ENCODE measurements around the gene KRT24.

KRT24 gene

GRCh38 chr17:40707745-40708144 lies 4.2 kb upstream of the KRT24 start:
- TF ChIP-seq POLR2A (IDR thresholded peaks at IDR 0.05; ENCODE audit: low read depth, low read length), result no peak
- no peak for FAIRE-seq
- DNase-seq (ENCODE audit: insufficient read length, low spot score), result no peak

GRCh38 chr17:40705584-40705983 lies 2.0 kb upstream of the KRT24 start:
- DNase-seq (ENCODE audit: insufficient read length, low spot score) (no peak), FAIRE-seq (no peak)
- no peak for TF ChIP-seq POLR2A (IDR thresholded peaks at IDR 0.05; ENCODE audit: low read depth, low read length)

- no peak for FAIRE-seq
- no peak for DNase-seq (ENCODE audit: insufficient read length, low spot score)
- TF ChIP-seq POLR2A (IDR thresholded peaks at IDR 0.05; ENCODE audit: low read depth, low read length), result no peak
These were observed 1.3 kb downstream of the KRT24 start for GRCh38 chr17:40702271-40702670.

GRCh38 chr17:40699853-40700252 lies 3.7 kb downstream of the KRT24 start:
- DNase-seq (ENCODE audit: insufficient read length, low spot score) (no peak), FAIRE-seq (no peak)
- no peak for TF ChIP-seq POLR2A (IDR thresholded peaks at IDR 0.05; ENCODE audit: low read depth, low read length)

GRCh38 chr17:40699371-40699770 lies 4.2 kb downstream of the KRT24 start:
- no peak for TF ChIP-seq POLR2A (IDR thresholded peaks at IDR 0.05; ENCODE audit: low read depth, low read length)
- no peak for FAIRE-seq

GRCh38 chr17:40697297-40697696 lies 6.3 kb downstream of the KRT24 start:
- no peak for TF ChIP-seq POLR2A (IDR thresholded peaks at IDR 0.05; ENCODE audit: low read depth, low read length)
- no peak for FAIRE-seq
- DNase-seq (ENCODE audit: insufficient read length, low spot score), result no peak

More at GRCh38 chr17:40699371-40699770, 4.2 kb downstream of the KRT24 start:
- DNase-seq (ENCODE audit: insufficient read length, low spot score), result no peak

GRCh38 chr17:40696651-40697072 lies 6.9 kb downstream of the KRT24 start:
- DNase-seq (ENCODE audit: insufficient read length, low spot score) (no peak), FAIRE-seq (no peak)
- TF ChIP-seq POLR2A (IDR thresholded peaks at IDR 0.05; ENCODE audit: low read depth, low read length), result no peak

- FAIRE-seq (no peak), DNase-seq (ENCODE audit: insufficient read length, low spot score) (no peak)
- TF ChIP-seq POLR2A (IDR thresholded peaks at IDR 0.05; ENCODE audit: low read depth, low read length), result no peak
These were observed 7.6 kb downstream of the KRT24 start for GRCh38 chr17:40695874-40696472.

- FAIRE-seq, result no peak
- no peak for DNase-seq (ENCODE audit: insufficient read length, low spot score)
- no peak for TF ChIP-seq POLR2A (IDR thresholded peaks at IDR 0.05; ENCODE audit: low read depth, low read length)
These were observed 9.0 kb downstream of the KRT24 start for GRCh38 chr17:40694584-40694983.

- TF ChIP-seq POLR2A (IDR thresholded peaks at IDR 0.05; ENCODE audit: low read depth, low read length), result no peak
- FAIRE-seq (no peak), DNase-seq (ENCODE audit: insufficient read length, low spot score) (no peak)
These were observed 16.4 kb downstream of the KRT24 start for GRCh38 chr17:40687106-40687505.

GRCh38 chr17:40686192-40686591 lies 17.4 kb downstream of the KRT24 start:
- FAIRE-seq, result no peak
- TF ChIP-seq POLR2A (IDR thresholded peaks at IDR 0.05; ENCODE audit: low read depth, low read length), result no peak
- DNase-seq (ENCODE audit: insufficient read length, low spot score), result no peak

GRCh38 chr17:40680998-40681397 lies 22.6 kb downstream of the KRT24 start:
- DNase-seq (ENCODE audit: insufficient read length, low spot score) (no peak), FAIRE-seq (no peak)
- no peak for TF ChIP-seq POLR2A (IDR thresholded peaks at IDR 0.05; ENCODE audit: low read depth, low read length)

- no peak for FAIRE-seq
- no peak for DNase-seq (ENCODE audit: insufficient read length, low spot score)
- no peak for TF ChIP-seq POLR2A (IDR thresholded peaks at IDR 0.05; ENCODE audit: low read depth, low read length)
These were observed 24.0 kb downstream of the KRT24 start for GRCh38 chr17:40679523-40679907.

GRCh38 chr17:40678902-40679522 lies 24.5 kb downstream of the KRT24 start:
- FAIRE-seq (no peak), DNase-seq (ENCODE audit: insufficient read length, low spot score) (no peak)

GRCh38 chr17:40675905-40676304 lies 27.6 kb downstream of the KRT24 start:
- DNase-seq (ENCODE audit: insufficient read length, low spot score) (no peak), FAIRE-seq (no peak)
- no peak for TF ChIP-seq POLR2A (IDR thresholded peaks at IDR 0.05; ENCODE audit: low read depth, low read length)

More at GRCh38 chr17:40678902-40679522, 24.5 kb downstream of the KRT24 start:
- no peak for TF ChIP-seq POLR2A (IDR thresholded peaks at IDR 0.05; ENCODE audit: low read depth, low read length)
